Measurements from ENCODE around the gene OR7G2.

Gene OR7G2

GRCh38 chr19:9107375-9107774 lies at the start of gene OR7G2:
OR7G2 (minus strand) TSS chr19:9107475; CDS start chr19:9103243, 4,232 bp downstream.
- no peak for DNase-seq (ENCODE audit: low read depth in 2 of 2)

- DNase-seq (ENCODE audit: low read depth in 2 of 2), result no peak
Measured at GRCh38 chr19:9156304-9156703, 49.0 kb upstream of the OR7G2 start.

- no peak for DNase-seq (ENCODE audit: low read depth in 2 of 2)
Measured at GRCh38 chr19:9155591-9155990, 48.3 kb upstream of the OR7G2 start.

GRCh38 chr19:9151367-9151766 lies 44.1 kb upstream of the OR7G2 start:
- no peak for DNase-seq (ENCODE audit: low read depth in 2 of 2)

- DNase-seq (ENCODE audit: low read depth in 2 of 2), result no peak
Measured at GRCh38 chr19:9150650-9151049, 43.4 kb upstream of the OR7G2 start.

GRCh38 chr19:9149997-9150396 lies 42.7 kb upstream of the OR7G2 start:
- DNase-seq (ENCODE audit: low read depth in 2 of 2), result no peak

- no peak for DNase-seq (ENCODE audit: low read depth in 2 of 2)
Measured at GRCh38 chr19:9148697-9149096, 41.4 kb upstream of the OR7G2 start.

GRCh38 chr19:9146882-9147281 lies 39.6 kb upstream of the OR7G2 start:
- DNase-seq (ENCODE audit: low read depth in 2 of 2), result no peak

GRCh38 chr19:9144920-9145319 lies 37.6 kb upstream of the OR7G2 start:
- DNase-seq (ENCODE audit: low read depth in 2 of 2), result no peak

GRCh38 chr19:9140159-9140874 lies 33.0 kb upstream of the OR7G2 start, which contains the start of gene ZNF317:
ZNF317 (plus strand) TSS chr19:9140397; CDS start chr19:9156017, 15,620 bp downstream.
- DNase-seq (ENCODE audit: low read depth in 2 of 2), result peak; percentile 78 to 88

GRCh38 chr19:9139609-9140158 lies 32.4 kb upstream of the OR7G2 start:
- DNase-seq (ENCODE audit: low read depth in 2 of 2), result no peak

- DNase-seq (ENCODE audit: low read depth in 2 of 2), result no peak
Measured at GRCh38 chr19:9132422-9132821, 25.1 kb upstream of the OR7G2 start.

- DNase-seq (ENCODE audit: low read depth in 2 of 2), result no peak
Measured at GRCh38 chr19:9130965-9131364, 23.7 kb upstream of the OR7G2 start.

- no peak for DNase-seq (ENCODE audit: low read depth in 2 of 2)
Measured at GRCh38 chr19:9128171-9128570, 20.9 kb upstream of the OR7G2 start.

GRCh38 chr19:9126900-9127405 lies 19.7 kb upstream of the OR7G2 start, which contains the start of gene OR7G3:
OR7G3 (minus strand) TSS chr19:9126950; CDS start chr19:9126950, 0 bp downstream.
- no peak for DNase-seq (ENCODE audit: low read depth in 2 of 2)

GRCh38 chr19:9116547-9116946 lies 9.3 kb upstream of the OR7G2 start:
- no peak for DNase-seq (ENCODE audit: low read depth in 2 of 2)

- no peak for DNase-seq (ENCODE audit: low read depth in 2 of 2)
Measured at GRCh38 chr19:9115307-9115813, 8.1 kb upstream of the OR7G2 start, which contains the start of gene OR7G1. OR7G1 (minus strand) TSS chr19:9115763; CDS start chr19:9115763, 0 bp downstream.

- DNase-seq (ENCODE audit: low read depth in 2 of 2), result no peak
Measured at GRCh38 chr19:9109959-9110358, 2.7 kb upstream of the OR7G2 start.

GRCh38 chr19:9086761-9087160 lies 20.5 kb downstream of the OR7G2 start, which contains the start of gene OR1M1:
OR1M1 (plus strand) TSS chr19:9087061; CDS start chr19:9093245, 6,184 bp downstream.
- DNase-seq (ENCODE audit: low read depth in 2 of 2), result no peak

GRCh38 chr19:9078651-9079050 lies 28.6 kb downstream of the OR7G2 start:
- DNase-seq (ENCODE audit: low read depth in 2 of 2), result no peak

- no peak for DNase-seq (ENCODE audit: low read depth in 2 of 2)
Measured at GRCh38 chr19:9076901-9077300, 30.4 kb downstream of the OR7G2 start.

- no peak for DNase-seq (ENCODE audit: low read depth in 2 of 2)
Measured at GRCh38 chr19:9075064-9075949, 32.0 kb downstream of the OR7G2 start.

Measured in stimulated activated CD4-positive, alpha-beta T cell treated with anti-CD3 and anti-CD28 coated beads, Interleukin-4, amount 100 ng/mL, for 48 hours (primary cell).